Inflammatory macrophage treated with lipopolysaccharide for 4 hours (primary cell): ENCODE results near the gene TBCEL.
A peak's percentile ranks its signal among the peaks of the same experiment; 100 is the strongest.

Experiments
- DNase-seq: peaks from one replicate; pipeline ENCODE4 v3.0.0-alpha.2; 2020

The TBCEL gene

DNA sequence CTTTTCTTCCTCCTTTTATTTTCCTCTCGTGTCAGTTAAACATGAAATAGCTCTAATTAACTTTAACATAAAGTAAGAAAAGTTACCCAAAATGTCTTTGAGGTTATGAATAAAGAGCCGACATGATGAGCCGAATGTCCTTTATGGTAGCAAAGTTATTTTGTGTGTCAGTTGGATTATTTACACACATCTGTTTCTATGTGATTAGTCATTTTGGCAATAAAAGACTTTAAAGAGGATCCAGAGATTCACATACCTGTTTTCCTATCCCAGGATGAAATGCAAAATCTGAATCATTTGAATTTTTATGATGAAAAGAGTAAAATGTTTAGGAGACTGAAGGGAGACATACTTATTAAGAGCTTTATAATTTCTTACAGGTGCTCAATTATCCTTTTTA is 43.1 kb downstream of the TBCEL start:
- no peak for DNase-seq

DNA sequence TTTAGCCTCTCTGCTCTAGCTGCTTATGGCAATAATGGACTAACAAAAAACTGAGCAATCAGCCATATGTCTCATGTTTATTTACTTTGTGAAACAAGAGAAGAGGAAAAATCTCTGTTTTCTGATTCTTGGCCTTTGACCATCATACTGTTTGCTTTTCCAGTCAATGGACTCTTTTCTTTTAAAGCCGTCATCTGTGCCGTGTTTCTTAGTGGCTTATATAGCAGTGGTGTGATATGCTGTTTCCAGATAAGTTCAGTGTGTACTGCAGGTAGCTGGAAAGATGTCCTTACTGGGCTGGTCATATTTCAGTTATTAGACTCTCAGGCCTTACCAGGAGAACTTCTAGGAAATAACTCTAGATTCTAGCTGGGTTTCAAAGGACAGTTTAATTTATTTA is 43.6 kb downstream of the TBCEL start:
- DNase-seq, result no peak

DNA sequence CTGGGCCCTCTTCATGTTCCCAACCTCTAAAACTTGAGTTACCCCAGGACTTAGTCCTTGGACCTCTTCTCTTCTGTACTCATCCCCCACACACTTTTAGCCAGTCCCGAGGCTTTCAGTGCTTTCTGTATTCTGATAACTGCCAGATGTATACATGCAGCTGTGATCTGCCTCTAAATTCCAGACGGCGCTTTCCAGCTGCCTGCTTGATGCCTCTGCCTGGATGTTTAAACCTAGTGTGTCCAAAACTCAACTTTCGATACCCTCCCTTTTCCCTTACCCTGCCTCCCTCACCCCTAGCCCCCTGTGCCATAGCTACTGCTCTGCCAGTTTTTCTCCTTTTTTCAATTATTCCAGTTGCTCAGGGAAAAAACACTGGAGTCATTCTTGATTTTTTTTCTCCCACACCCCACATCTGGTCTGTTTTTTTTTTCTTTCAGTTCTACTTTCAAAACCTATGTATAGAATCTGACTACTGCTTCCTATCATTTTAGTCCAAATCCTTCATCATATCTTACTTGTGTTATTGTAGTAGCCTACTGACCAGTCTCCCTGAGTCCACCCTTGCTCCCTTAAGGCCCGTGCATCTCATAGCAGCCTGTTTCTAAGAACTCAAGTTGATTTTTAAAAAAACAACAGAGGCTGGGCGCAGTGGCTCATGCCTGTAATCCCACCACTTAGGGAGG is 44.2 kb downstream of the TBCEL start:
- no peak for DNase-seq

DNA sequence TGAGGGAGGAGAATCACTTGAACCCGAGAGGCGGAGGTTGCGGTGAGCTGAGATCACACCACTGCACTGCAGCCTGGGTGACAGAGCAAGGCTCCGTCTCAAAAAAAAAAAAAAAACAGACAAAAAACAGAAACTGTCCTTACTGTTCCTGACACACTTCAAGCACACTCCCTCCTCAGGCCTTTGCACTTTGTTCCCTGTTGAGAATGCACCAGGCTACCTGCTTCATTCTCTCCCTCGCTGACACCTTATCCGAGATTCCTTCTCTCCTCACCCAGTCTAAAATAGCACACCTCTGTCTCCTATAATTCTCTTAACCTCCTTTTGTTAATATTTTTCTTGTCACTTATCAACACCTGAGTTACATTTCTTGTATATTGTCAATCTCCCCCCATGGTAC is 44.9 kb downstream of the TBCEL start:
- no peak for DNase-seq

DNA sequence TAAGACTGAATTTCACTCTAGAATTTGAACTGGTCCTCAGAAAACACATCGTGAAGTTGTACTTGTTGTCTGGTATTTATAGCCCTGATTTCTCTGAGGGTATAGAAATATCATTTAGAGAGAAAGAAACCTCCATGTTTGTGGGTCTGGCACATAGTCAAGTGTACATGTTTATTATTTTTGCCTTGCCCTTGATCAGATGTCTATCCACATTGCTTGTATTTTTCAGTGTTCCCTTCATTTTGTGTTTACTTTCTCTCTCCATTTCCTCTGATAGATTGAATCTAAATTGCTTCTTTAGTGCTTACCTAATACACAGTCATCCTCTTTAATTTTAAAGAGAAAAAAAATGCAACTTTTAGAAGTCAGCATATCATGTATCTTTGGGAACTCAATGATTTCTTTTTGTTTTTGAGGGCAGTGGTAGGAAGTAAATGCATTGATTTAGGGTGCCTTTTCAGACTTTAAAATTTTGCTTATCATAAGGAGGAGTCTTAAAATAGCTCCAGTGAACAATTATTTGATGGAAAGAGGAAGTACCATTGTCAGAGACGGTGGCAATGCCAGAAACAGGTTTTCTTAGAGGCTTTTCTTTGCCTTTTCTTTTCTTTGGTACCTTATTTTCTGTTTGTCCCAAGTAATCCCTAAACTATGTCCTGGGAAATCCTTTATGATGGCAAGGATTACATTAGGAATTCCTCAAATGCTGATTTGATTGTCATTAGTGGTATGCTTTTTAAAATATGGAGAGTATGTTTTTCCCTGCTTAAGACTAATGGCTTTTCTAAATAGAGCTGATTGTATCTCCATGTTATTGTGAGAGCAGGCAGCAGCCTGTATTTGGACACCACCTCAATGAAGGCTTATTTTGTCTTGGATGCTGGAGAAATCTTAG is 47.3 kb downstream of the TBCEL start:
- DNase-seq, result no peak

DNA sequence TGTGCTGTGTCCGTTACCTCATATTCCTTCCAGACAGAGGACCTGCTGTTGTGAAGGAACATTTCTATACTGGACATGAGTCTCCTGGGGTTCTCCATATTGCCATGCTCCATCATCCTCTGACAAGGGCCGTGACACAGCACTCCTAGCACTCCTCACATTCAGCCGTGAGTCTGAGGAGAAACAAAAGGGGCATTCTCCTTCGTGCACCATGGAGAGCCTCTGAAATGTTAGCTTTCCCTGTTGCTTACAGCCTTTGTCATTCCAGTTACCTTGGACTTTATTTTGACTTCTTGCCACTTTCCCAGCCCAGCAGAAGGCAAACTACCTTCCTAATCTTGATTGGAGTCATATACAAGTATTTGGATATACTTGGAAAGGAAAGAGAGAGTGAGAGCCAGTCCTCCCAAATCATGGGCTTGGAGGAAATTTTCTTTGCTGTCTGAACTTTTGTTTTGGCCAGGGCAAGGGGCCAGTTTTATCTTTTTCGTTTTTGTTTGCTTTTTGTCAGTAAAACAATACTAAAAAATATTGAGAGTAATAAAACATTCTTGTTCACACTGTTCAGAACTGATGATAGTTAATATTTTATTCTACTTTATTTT is 48.0 kb downstream of the TBCEL start:
- DNase-seq, result no peak

DNA sequence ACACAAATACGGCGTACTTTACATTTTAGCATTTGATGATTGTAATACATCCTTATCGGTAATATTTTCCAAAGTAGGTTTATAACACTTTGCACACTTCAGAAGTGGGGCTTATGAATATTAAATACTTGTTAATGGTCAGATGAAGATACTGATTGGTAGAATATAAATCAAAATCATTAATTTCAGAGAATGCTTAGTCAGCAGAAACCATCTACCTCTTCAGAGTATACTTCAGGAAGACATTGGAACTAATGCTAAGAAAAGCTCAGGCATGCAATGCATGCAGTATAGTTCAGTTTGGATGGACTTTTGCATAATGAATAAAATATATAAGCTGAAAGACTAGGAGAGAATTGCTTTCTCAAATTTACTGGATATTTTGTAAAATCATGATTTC is 57.4 kb downstream of the TBCEL start:
- no peak for DNase-seq

DNA sequence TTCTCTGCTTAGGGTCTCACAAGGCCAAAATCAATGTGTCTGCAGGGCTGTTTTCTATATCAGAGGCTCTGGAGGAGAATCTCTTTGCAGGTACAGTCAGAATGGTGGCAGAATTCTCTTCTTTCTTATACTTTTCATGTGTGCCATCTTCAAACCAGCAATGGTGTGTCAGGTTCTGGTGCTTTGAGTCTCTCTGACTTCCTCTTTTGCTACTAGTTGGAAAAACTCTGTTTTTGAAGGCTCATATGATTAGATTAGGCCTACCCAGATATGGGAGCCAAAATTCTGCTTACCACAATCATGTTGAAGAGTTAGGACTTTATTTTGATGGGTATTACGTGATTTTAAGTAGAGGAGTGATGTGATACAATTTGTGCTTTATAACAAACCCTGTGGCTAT is 58.3 kb downstream of the TBCEL start:
- no peak for DNase-seq

DNA sequence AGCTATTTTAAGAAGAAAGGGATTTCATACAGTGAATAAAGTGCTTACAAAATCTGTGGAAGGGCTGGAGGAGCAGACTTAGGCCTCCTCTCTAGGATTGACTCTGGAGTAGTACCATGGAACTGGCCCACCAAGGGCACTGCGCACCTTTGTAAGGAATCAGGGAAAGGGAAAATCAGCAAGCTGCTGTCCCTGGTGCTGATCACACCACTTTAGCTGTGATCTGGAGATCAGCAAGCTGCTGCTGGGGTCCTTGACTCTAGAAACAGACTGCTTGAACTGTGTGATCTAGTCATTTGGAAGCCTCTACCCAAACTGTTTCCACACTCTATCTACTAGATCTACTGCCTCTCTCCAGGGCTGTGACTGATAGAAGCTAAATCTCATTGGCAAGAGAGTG is 58.8 kb downstream of the TBCEL start:
- DNase-seq, result no peak

DNA sequence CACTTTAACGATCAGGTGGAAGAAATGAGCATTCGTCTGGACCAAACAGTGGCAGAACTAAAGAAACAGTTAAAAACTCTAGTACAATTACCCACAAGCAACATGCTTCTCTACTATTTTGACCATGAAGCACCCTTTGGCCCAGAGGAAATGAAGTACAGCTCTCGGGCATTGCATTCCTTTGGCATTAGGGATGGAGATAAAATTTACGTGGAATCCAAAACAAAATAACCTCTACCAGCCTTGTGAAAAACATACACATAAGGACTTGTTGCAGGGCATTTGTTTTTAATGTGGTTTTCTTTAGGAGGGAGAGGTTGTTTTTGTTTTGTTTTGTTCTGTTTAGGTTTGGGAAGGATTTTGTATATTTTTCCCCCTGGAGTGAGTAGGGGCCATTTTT is 63.0 kb downstream of the TBCEL start:
- no peak for DNase-seq

DNA sequence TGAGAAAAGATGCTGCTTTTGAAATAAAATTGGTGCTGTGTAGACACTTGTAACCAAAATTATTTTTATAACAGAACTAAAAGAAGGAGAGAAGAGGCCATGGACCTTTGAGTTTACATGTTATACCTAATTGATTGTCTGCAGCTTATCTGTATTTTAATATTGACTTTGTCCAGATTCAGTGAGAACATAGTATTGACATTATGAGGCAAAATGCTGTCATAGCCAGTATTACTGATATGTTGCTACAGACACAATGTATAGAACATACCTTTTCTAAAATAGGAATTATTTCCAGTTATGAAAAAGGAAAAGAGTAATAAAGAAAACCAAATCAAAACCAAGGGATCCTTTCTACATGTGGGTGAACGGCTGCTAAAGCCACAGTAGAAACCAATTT is 65.7 kb downstream of the TBCEL start:
- no peak for DNase-seq

DNA sequence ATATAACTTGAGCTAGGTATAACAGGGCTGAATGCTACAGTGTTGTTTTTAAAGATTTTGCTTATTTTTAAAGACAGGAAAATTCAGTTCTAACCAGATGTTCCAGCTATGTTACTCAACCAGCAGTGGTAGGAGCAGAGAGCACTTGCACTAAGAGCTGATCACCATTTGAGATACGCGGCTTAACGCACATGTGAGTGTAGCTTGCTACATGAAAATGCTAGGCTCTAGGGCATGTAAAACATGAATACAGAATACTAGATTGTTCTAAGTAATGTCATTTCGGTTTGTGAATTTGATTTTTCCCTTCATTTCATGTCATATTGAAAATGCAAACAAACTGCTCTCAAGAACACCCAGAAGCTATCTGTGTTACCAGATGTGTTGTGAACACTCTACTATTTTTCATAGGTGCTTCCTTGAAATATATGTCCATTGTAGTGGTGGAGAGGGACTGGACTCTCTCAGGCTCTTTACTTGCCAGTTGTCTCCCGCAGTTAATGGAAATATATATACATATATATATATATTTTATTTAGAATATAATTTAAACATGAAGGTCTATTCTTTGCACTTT is 66.3 kb downstream of the TBCEL start:
- DNase-seq, result no peak

DNA sequence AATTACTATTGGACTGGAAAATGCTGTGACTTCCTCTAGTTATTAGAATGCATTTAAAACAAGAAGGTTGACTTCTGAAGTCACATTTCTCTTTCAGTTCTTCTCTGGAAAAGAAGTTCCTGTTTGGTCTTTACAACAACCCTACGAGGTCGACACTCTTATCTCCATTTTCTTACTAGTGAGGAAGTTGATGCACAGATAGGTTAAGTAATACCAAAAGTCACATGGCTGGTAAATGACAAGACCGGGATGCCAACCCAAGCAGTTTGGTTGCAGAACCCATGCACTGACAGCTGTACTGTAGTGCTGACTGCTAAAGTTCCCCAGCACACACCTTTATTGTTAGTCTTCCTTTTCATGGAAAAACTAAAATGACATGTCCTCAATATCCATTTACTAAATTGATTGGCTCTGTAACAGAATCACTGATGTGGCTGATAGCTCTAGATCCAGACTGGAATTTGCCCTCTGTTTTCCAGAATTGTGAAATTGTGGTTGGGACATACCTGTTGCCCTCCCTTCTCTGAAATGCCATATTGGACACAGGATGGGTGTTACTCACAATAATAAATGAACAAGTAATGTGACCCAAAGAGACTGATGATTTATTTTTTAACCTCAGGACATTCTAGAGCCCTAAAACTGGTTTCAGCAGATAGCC is 67.7 kb downstream of the TBCEL start:
- DNase-seq, result peak; percentile 87

DNA sequence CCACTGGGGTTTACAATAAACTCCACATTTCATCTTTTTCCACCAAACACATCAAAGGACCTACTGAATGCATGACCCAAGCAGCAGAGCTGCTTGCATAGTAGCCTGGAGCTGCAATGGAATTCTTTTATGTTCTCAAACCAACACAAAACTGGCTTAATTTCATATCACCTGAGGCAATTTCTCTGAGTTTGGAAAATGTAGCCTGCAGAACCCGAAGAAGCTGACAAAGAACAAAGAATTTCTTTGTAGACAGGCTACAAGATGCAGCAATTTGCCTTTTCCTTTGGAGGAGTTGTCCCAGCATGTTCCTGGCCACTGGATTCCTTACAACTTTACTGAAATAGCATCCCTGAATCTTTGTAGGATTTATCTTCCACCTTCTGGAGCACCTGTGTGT is 71.7 kb downstream of the TBCEL start:
- DNase-seq, result no peak

DNA sequence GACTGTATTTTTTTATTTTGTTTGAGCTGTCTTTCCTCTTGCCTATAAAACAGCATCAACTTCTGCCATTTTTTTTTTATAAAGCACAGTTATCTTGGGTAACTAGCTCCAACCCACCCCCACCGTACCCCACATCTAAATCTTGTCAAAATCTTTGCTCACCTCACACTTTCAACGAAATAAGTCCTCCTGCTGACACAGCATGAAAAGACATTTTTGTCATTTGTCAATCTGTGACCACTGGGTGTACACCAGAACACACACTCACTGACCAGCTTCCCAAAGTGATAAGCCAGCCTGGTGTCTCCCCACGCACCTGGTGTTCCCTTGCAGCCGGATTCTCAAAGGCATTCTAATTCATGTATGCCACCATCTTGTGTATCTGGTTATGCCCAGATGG is 75.5 kb downstream of the TBCEL start:
- DNase-seq, result no peak

DNA sequence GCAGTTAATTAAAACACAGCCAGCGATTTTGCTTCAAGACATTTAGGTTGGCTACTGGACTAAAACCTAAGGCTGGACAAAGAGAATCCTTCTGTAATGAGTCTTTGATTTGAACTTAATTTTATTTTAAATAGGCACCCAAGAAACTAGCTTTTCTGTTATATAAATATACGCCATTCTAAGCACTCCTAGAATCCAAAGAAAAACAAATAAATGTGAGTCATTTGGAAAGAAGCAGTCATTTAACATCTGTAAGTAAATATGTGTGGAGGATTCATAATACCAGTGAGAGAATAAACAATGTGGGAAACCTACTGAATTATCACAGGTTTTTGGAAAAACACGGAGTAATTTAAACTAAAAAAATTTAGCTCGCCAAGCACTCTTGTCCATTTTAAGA is 76.0 kb downstream of the TBCEL start:
- no peak for DNase-seq

DNA sequence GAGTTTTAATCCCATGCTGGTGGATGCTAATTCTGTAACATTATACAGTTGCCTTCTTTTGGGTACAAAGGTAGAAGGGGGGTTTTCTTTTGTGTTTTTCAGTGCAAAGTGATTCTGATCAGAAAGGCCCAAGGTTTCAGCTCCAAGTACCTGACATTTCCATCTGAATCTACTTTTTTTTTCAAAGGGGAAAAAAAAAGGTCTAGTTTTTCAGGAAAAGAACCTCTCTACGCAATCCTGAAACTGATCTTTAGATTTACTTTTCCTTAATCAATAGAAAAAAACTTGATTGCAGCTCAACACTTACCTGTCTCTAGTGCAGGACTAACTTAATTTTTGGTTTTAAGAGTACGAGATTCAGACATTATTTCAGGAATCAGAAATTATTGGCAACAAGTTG is 77.0 kb downstream of the TBCEL start, which contains the start of gene TECTA:
TSS of gene TECTA (plus strand) at position 301 of the 400 bp plus-strand sequence. CDS start 1,423 bp downstream, outside the sequence.
- no peak for DNase-seq

DNA sequence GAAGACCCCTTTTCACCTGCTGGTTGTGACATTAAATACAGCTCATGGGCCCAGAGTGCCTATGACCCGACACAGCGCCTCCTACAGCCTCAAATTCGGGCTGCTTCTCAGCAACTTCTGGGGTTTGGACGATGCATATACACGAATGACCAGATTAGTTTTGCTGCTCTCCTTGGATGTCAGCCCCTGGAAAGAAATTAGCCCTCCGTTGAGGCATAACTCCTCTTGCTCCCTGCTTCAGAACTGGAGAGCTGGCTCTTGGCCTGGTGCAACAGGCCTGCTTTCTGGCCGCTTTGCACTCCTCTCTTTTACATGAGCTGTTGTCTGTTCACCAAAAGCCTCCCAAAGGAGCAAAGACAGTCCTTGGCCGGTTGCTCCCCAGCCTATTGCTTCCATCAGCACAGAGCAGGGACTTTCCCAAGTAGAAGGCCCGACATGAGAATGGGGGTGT is 80.4 kb downstream of the TBCEL start:
- no peak for DNase-seq

DNA sequence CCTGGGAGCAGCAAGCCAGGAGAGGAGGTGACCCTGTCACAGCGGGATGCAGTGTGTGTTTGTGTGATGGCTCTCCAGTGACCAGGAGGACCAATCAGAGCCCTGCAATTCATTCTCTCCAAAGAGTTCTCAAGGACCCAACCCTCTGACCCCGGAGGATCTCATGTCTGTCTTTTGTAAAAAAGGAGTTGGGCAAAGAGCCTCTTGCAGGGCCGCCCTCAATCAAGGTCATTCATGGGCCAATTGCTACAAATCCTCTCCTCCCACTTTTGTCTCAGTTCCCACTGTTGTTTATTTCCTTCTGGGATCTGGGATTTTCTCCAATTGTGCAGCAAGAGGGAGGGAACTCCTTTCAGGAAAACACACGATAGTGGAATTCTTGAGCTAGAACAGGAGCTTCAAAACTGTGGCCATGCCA is 81.2 kb downstream of the TBCEL start:
- DNase-seq, result no peak

DNA sequence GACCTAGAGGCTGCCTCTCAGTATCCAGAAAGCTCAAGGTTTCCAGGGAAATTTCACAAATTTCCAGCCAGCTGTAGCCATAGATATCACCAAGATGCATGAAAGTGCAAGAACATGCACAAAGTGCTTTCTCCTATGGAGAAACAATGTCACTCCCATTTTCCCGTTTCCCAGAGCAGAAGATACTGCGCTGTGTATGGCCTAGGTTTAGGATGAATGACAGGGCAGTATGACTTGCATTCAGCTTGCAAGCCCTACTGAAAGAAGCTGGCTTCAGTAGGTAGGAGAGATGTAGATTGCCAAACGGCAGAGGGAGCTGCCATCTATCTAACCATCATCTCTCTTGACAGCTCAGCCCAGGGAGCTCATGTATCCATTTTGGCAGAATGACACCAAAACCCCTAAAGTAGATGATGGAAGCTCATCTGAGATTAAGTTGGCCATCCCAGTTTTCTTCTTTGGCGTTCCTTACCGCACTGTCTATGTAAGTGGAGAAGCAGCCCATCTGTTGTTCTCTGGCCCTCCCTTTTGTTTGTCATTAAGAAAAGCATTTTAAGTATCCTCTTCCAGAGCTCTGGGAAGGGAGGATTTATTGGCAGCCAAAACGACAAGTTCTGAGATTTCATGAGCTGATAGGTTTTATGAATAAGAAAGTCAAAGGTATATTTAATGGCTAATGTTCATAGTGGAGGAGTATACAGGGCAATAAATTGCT is 81.7 kb downstream of the TBCEL start:
- no peak for DNase-seq

DNA sequence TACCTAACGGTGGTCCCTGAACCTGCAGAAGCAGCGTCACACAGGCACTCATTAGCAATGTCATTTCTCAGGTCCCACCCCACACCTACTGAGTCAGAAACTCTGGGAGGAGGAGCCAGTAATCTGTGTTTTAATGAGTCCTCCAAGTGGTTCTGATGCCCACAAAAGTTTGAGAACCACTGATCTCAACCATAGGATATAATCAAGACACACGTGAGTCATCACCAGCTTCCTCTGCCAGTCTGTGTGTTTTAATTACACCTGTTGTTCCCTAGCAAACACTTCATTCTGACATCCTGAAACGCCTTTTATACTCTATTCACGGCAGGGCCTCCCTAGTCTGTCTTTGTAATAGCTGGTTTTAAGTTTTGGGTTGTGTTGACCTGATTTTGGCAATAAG is 82.9 kb downstream of the TBCEL start:
- DNase-seq, result no peak

DNA sequence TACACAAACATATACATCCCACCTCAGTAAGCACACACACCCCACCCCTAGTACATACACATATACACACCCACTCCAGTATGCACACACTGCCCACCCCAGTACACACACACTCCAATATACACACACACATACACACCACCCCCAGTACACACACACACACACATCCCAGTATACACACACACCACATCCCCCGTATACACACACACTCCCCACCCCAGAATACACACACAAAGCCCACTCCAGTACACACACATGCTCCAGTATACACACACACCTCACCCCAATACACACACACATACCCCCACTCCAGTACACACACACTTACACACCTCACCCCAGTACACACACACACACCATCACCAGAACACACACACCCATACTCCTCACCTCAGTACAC is 84.5 kb downstream of the TBCEL start:
- DNase-seq, result no peak
